Measurements from ENCODE around the gene DNAL1. TPM values are rescaled to one million over a fixed set of nuclear protein-coding genes. Genes with fewer than 3 reads are reported as not detected.

DNAL1 gene
- total and polyA plus RNA-seq, 2 experiments from 2014 or later = 6.0 to 6.9 TPM

DNA sequence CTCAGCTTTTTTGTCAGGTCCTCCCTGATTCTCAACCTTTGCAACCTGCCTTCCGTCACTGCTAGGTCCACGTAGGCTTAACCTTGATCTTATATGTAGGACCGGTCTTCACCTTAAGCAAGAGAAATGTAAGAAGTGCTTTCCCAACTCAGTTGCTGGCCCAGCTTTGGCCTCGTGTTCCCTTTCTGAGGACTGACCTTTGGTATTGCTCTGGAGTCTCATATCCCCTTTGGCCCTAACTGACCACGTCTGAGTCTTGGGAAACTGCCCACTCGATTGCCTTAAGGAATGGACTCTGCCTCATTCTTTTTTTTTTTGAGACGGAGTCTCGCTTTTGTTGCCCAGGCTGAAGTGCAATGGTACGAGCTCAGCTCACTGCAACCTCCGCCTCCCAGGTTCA is 24.5 kb upstream of the DNAL1 start:
- H3K36me3 ChIP-seq (replicated peaks; ENCODE audit: insufficient read depth, low read depth) = no peaks in the 10 kb centered on the region
- TF ChIP-seq EZH2phosphoT487 (IDR thresholded peaks at IDR 0.05; ENCODE audit: low read depth, severe bottlenecking, unreplicated experiment) = no peak
- TF ChIP-seq, protein P1, sequence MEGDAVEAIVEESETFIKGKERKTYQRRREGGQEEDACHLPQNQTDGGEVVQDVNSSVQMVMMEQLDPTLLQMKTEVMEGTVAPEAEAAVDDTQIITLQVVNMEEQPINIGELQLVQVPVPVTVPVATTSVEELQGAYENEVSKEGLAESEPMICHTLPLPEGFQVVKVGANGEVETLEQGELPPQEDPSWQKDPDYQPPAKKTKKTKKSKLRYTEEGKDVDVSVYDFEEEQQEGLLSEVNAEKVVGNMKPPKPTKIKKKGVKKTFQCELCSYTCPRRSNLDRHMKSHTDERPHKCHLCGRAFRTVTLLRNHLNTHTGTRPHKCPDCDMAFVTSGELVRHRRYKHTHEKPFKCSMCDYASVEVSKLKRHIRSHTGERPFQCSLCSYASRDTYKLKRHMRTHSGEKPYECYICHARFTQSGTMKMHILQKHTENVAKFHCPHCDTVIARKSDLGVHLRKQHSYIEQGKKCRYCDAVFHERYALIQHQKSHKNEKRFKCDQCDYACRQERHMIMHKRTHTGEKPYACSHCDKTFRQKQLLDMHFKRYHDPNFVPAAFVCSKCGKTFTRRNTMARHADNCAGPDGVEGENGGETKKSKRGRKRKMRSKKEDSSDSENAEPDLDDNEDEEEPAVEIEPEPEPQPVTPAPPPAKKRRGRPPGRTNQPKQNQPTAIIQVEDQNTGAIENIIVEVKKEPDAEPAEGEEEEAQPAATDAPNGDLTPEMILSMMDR (IDR thresholded peaks at IDR 0.05; ENCODE audit: poor library complexity) = no peak
- no peaks in the 10 kb centered on the region for H3K79me2 ChIP-seq
- no peaks in the 10 kb centered on the region for H3K9me2 ChIP-seq (replicated peaks; ENCODE audit: insufficient read depth)
- no peak overlapping the region for H2AFZ ChIP-seq
- H3K27ac ChIP-seq = no peak overlapping the region
- H4K20me1 ChIP-seq (ENCODE audit: insufficient read depth, poor library complexity, severe bottlenecking) = no peaks in the 10 kb centered on the region
- H3K4me2 ChIP-seq = no peak overlapping the region
- no peak for DNase-seq (ENCODE audit: low spot score)
- WGBS (ENCODE audit: low lambda C conversion rate, missing lambda C conversion rate) = 83% methylated on average over 10 of the region's 10 CpGs
- H3K4me3 ChIP-seq = no peak overlapping the region
- no peaks in the 10 kb centered on the region for H3K9me3 ChIP-seq (ENCODE audit: low read depth)
- H3K27me3 ChIP-seq = no peaks in the 10 kb centered on the region
- H3K4me1 ChIP-seq (ENCODE audit: insufficient read depth) = no peaks in the 10 kb centered on the region

GRCh38 chr14:73623504-73624054 is 21.2 kb upstream of the DNAL1 start:
- H3K27ac ChIP-seq = no peak overlapping the region
- no peaks in the 10 kb centered on the region for H3K79me2 ChIP-seq
- no peaks in the 10 kb centered on the region for H3K4me1 ChIP-seq (ENCODE audit: insufficient read depth)
- 95% methylated on average over 4 of the region's 4 CpGs for WGBS (ENCODE audit: low lambda C conversion rate, missing lambda C conversion rate)
- H3K4me2 ChIP-seq = no peak overlapping the region
- no peak overlapping the region for H2AFZ ChIP-seq
- DNase-seq (ENCODE audit: low spot score) = no peak
- H3K4me3 ChIP-seq = no peak overlapping the region
- no peaks in the 10 kb centered on the region for H3K9me3 ChIP-seq (ENCODE audit: low read depth)
- H3K27me3 ChIP-seq = no peaks in the 10 kb centered on the region
- H3K9me2 ChIP-seq (replicated peaks; ENCODE audit: insufficient read depth) = no peaks in the 10 kb centered on the region
- H3K36me3 ChIP-seq (replicated peaks; ENCODE audit: insufficient read depth, low read depth) = no peaks in the 10 kb centered on the region
- no peaks in the 10 kb centered on the region for H4K20me1 ChIP-seq (ENCODE audit: insufficient read depth, poor library complexity, severe bottlenecking)
- TF ChIP-seq, protein P1 (IDR thresholded peaks at IDR 0.05; ENCODE audit: poor library complexity) = no peak
- no peak for TF ChIP-seq EZH2phosphoT487 (IDR thresholded peaks at IDR 0.05; ENCODE audit: low read depth, severe bottlenecking, unreplicated experiment)
- no peak for TF ChIP-seq EZH2 (IDR thresholded peaks at IDR 0.05; ENCODE audit: borderline replicate concordance)

DNA sequence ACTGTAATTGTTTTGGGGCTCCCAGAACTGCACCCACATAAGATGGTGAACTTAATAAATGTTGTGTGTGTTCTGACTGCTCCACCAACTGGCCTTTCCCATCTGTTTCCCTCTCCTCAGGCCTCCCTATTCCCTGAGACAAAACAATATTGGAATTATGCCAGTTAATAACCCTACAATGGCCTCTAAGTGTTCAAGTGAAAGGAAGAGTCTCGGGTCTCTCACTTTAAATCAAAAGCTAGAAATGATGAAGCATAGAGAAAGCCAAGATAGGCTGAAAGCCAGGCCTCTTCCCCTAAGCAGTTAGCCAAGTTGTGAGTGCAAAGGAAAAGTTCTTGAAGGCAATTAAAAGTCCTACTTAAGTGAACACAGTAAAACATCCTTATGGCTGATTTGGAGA is 19.1 kb upstream of the DNAL1 start:
- H4K20me1 ChIP-seq (ENCODE audit: insufficient read depth, poor library complexity, severe bottlenecking) = no peaks in the 10 kb centered on the region
- H3K27me3 ChIP-seq = no peaks in the 10 kb centered on the region
- no peak overlapping the region for H3K4me2 ChIP-seq
- no peaks in the 10 kb centered on the region for H3K9me3 ChIP-seq (ENCODE audit: low read depth)
- H2AFZ ChIP-seq = no peak overlapping the region
- H3K27ac ChIP-seq = no peak overlapping the region
- H3K9me2 ChIP-seq (replicated peaks; ENCODE audit: insufficient read depth) = no peaks in the 10 kb centered on the region
- TF ChIP-seq EZH2 (IDR thresholded peaks at IDR 0.05; ENCODE audit: borderline replicate concordance) = no peak
- H3K36me3 ChIP-seq (replicated peaks; ENCODE audit: insufficient read depth, low read depth) = no peaks in the 10 kb centered on the region
- peaks cover 5% of the 10 kb centered on the region for H3K4me1 ChIP-seq (ENCODE audit: insufficient read depth)
- 75% methylated on average over 1 of the region's 1 CpG for WGBS (ENCODE audit: low lambda C conversion rate, missing lambda C conversion rate)
- DNase-seq (ENCODE audit: low spot score) = no peak
- no peaks in the 10 kb centered on the region for H3K79me2 ChIP-seq
- H3K4me3 ChIP-seq = no peak overlapping the region

GRCh38 chr14:73627151-73627558 is 17.6 kb upstream of the DNAL1 start:
- Histone ChIP-seq H3K79me2 (no peaks in the 10 kb centered on the region), H3K4me2 (no peak overlapping the region), H3K36me3 (replicated peaks; ENCODE audit: insufficient read depth, low read depth) (no peaks in the 10 kb centered on the region), H3K9me3 (ENCODE audit: low read depth) (no peaks in the 10 kb centered on the region), H2AFZ (no peak overlapping the region), H4K20me1 (ENCODE audit: insufficient read depth, poor library complexity, severe bottlenecking) (no peaks in the 10 kb centered on the region), H3K4me1 (ENCODE audit: insufficient read depth) (peaks cover 7% of the 10 kb centered on the region), H3K4me3 (no peak overlapping the region), H3K27me3 (no peaks in the 10 kb centered on the region), H3K9me2 (replicated peaks; ENCODE audit: insufficient read depth) (no peaks in the 10 kb centered on the region), H3K27ac (no peak overlapping the region)
- WGBS (ENCODE audit: low lambda C conversion rate, missing lambda C conversion rate) = 100% methylated on average over 2 of the region's 2 CpGs
- no peak for DNase-seq (ENCODE audit: low spot score)
- TF ChIP-seq EZH2phosphoT487 (IDR thresholded peaks at IDR 0.05; ENCODE audit: low read depth, severe bottlenecking, unreplicated experiment) = no peak
- TF ChIP-seq EZH2 (IDR thresholded peaks at IDR 0.05; ENCODE audit: borderline replicate concordance) = no peak
- TF ChIP-seq, protein P1 (IDR thresholded peaks at IDR 0.05; ENCODE audit: poor library complexity) = no peak
